WTC11 (cell line): ENCODE data around the gene KCNE1. TPM values are rescaled to one million over a fixed set of nuclear protein-coding genes. Genes with fewer than 3 reads are reported as not detected.

ENCODE experiments used
- ATAC-seq: fragments of 200-7000 bp; cut with Tn5 transposase; 2 replicates; pipeline ENCODE4 v1.10.0; 2021; ENCODE audit warnings: mild to moderate bottlenecking, moderate library complexity
- CTCF ChIA-PET: fragments of 300-600 bp; sonication (Branson Sonifier 250); formaldehyde crosslinking; loops from one replicate; lab custom pipeline; 2021; ENCODE audit warnings: antibody characterized with exemption; lab: Charles Lee
- POLR2A ChIA-PET: fragments of 350-600 bp; sonication (Branson Sonifier 250); formaldehyde crosslinking; loops from one replicate; lab custom pipeline; 2021; ENCODE audit warnings: antibody characterized with exemption; lab: Charles Lee
- DNase-seq: peaks from one replicate; pipeline ENCODE4 v3.0.0; 2021; ENCODE audit warnings: low spot score
- H3K27ac Mint-ChIP-seq: 2 replicates; pipeline ENCODE4 v1.8.0; 2021; ENCODE audit warnings: mixed read lengths
- H3K27me3 Mint-ChIP-seq: 2 replicates; pipeline ENCODE4 v1.8.0; 2021; ENCODE audit warnings: low read depth, mild to moderate bottlenecking, moderate library complexity, mixed read lengths
- H3K36me3 Mint-ChIP-seq: 2 replicates; pipeline ENCODE4 v1.8.0; 2021; ENCODE audit warnings: mixed read lengths
- H3K4me1 Mint-ChIP-seq: 2 replicates; pipeline ENCODE4 v1.8.0; 2022; ENCODE audit warnings: mixed read lengths
- H3K4me3 Mint-ChIP-seq: 2 replicates; pipeline ENCODE4 v1.8.0; 2021; ENCODE audit warnings: mild to moderate bottlenecking, moderate library complexity, mixed read lengths
- H3K9me3 Mint-ChIP-seq: 2 replicates; pipeline ENCODE4 v1.8.0; 2021; ENCODE audit warnings: mixed read lengths
- EMX1 ChIP-seq: fragments of 250-450 bp; sonication (Bioruptor Pico); IDR thresholded peaks from 2 replicates; pipeline ENCODE4 v1.8.0; 2021; ENCODE audit warnings: mild to moderate bottlenecking
- ESRRA ChIP-seq: sonication (generic); formaldehyde crosslinking; IDR thresholded peaks from 2 replicates; pipeline ENCODE4 v1.8.1; 2022; ENCODE audit warnings: mild to moderate bottlenecking, missing genetic modification reagents, borderline replicate concordance
- ETV6 ChIP-seq: sonication (generic); formaldehyde crosslinking; IDR thresholded peaks from 2 replicates; pipeline ENCODE4 v1.8.1; 2022; ENCODE audit warnings: mild to moderate bottlenecking, missing genetic modification reagents
- FOXK1 ChIP-seq: sonication (generic); formaldehyde crosslinking; IDR thresholded peaks from 2 replicates; pipeline ENCODE4 v1.8.0; 2022; ENCODE audit warnings: mild to moderate bottlenecking, moderate library complexity, missing genetic modification reagents
- GRHL2 ChIP-seq: fragments of 250-450 bp; sonication (Bioruptor Pico); IDR thresholded peaks from 2 replicates; pipeline ENCODE4 v1.8.0; 2022; ENCODE audit warnings: mild to moderate bottlenecking, moderate library complexity; ENCODE audit not compliant: insufficient replicate concordance, severe bottlenecking
- IRF1 ChIP-seq: sonication (generic); formaldehyde crosslinking; IDR thresholded peaks from 2 replicates; pipeline ENCODE4 v1.8.0; 2023; ENCODE audit warnings: missing genetic modification reagents
- IRF2 ChIP-seq: sonication (generic); formaldehyde crosslinking; IDR thresholded peaks from 2 replicates; pipeline ENCODE4 v1.8.0; 2022; ENCODE audit warnings: low read depth, missing genetic modification reagents, borderline replicate concordance
- MAX ChIP-seq: sonication (generic); formaldehyde crosslinking; IDR thresholded peaks from 2 replicates; pipeline ENCODE4 v1.8.0; 2022; ENCODE audit warnings: mild to moderate bottlenecking, missing genetic modification reagents
- NFYB ChIP-seq: sonication (generic); formaldehyde crosslinking; conservative IDR thresholded peaks from 2 replicates; pipeline ENCODE4 v1.8.0; 2022; ENCODE audit warnings: low read depth, missing genetic modification reagents
- OVOL2 ChIP-seq: fragments of 250-450 bp; sonication (Bioruptor Pico); IDR thresholded peaks from 2 replicates; pipeline ENCODE4 v1.9.0; 2021; ENCODE audit warnings: mild to moderate bottlenecking, borderline replicate concordance
- RORB ChIP-seq: fragments of 250-450 bp; sonication (Bioruptor Pico); IDR thresholded peaks from 2 replicates; pipeline ENCODE4 v1.9.0; 2021; ENCODE audit warnings: mild to moderate bottlenecking
- SP1 ChIP-seq: sonication (generic); formaldehyde crosslinking; conservative IDR thresholded peaks from 2 replicates; pipeline ENCODE4 v1.8.1; 2022; ENCODE audit warnings: missing genetic modification reagents
- TEAD4 ChIP-seq: sonication (generic); formaldehyde crosslinking; IDR thresholded peaks from 2 replicates; pipeline ENCODE4 v1.8.0; 2022; ENCODE audit warnings: mild to moderate bottlenecking, missing genetic modification reagents
- USF1 ChIP-seq: sonication (generic); formaldehyde crosslinking; IDR thresholded peaks from 2 replicates; pipeline ENCODE4 v1.8.0; 2022; ENCODE audit warnings: mild to moderate bottlenecking, missing genetic modification reagents
- ZBTB21 ChIP-seq: sonication (generic); formaldehyde crosslinking; IDR thresholded peaks from 2 replicates; pipeline ENCODE4 v1.8.1; 2023; ENCODE audit warnings: mild to moderate bottlenecking, missing genetic modification reagents, borderline replicate concordance
- ZNF317 ChIP-seq: sonication (generic); formaldehyde crosslinking; IDR thresholded peaks from 2 replicates; pipeline ENCODE4 v1.8.1; 2023; ENCODE audit warnings: low read depth, mild to moderate bottlenecking, moderate library complexity, missing genetic modification reagents, borderline replicate concordance
- ZNF423 ChIP-seq: fragments of 250-450 bp; sonication (Bioruptor Pico); IDR thresholded peaks from 2 replicates; pipeline ENCODE4 v2.1.2; 2022; ENCODE audit warnings: mild to moderate bottlenecking, moderate library complexity
- total RNA-seq: library from RNA; stranded (reverse); gene quantifications from 3 replicates; pipeline ENCODE4 v1.2.3, GENCODE V29; 2021
- TF ChIP-seq, protein P1 (sequence below): sonication (generic); formaldehyde crosslinking; IDR thresholded peaks from 2 replicates; pipeline ENCODE4 v1.8.0; 2023; ENCODE audit warnings: missing genetic modification reagents, mild to moderate bottlenecking, borderline replicate concordance
- TF ChIP-seq, protein P2 (sequence below): sonication (generic); formaldehyde crosslinking; IDR thresholded peaks from 2 replicates; pipeline ENCODE4 v1.8.1; 2023; ENCODE audit warnings: mild to moderate bottlenecking, missing genetic modification reagents, moderate library complexity
- TF ChIP-seq, protein P3 (sequence below): fragments of 250-450 bp; sonication (Bioruptor Pico); conservative IDR thresholded peaks from 2 replicates; pipeline ENCODE4 v1.9.0; 2021; ENCODE audit warnings: mild to moderate bottlenecking
- TF ChIP-seq, protein P4 (sequence below): sonication (generic); formaldehyde crosslinking; IDR thresholded peaks from 2 replicates; pipeline ENCODE4 v1.8.1; 2023; ENCODE audit warnings: mild to moderate bottlenecking, moderate library complexity, missing genetic modification reagents

Gene KCNE1
- total RNA-seq, 1 experiment from 2014 or later = 0.37 TPM

DNA sequence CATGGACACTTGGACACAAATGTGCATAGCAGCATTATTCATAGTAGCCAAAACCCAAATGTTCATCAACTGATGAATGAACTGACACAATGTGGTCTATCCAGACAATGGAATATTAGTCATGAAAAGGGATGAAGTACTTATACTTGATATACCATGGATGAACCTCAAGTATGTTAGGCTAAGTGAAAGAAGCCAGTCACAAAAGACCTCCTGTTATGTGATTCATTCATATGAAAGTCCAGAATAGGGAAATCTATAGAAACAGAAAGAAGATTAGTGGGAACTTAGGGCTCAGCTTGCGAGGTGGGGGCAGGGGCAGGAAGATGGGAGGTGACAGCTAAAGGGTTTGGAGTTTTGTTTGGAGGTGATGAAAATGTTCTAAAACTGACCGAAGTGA lies 7.4 kb downstream of the KCNE1 start:
- Mint-ChIP-seq H3K36me3 (no peaks in the 10 kb centered on the region), H3K27ac (no peak overlapping the region), H3K27me3 (no peaks in the 10 kb centered on the region; the same call in 1 of the 2 replicates), H3K4me3 (no peak overlapping the region), H3K9me3 (peaks cover under 1% of the 10 kb centered on the region; the same call in 1 of the 2 replicates), H3K4me1 (no peaks in the 10 kb centered on the region)
- DNase-seq (no peak), ATAC-seq (no peak)
- TF ChIP-seq ZNF423 (CRISPR knock-in tag) (no peak), SP1 (no peak), GRHL2 (CRISPR knock-in tag) (no peak), MAX (CRISPR knock-in tag) (no peak), ZNF317 (CRISPR knock-in tag) (no peak)
- ChIA-PET POLR2A (interaction anchor here (0.6 kb wide), 1 partner anchor 761 kb away, joined by 4 read pairs; no protein-coding TSS in a partner anchor), CTCF (no interaction called here)

- CTCF ChIA-PET = interaction anchor here (1.0 to 2.5 kb wide), 3 partner anchors 8 to 128 kb away, joined by 3 to 12 read pairs (median 5); no protein-coding TSS in a partner anchor
Measured at GRCh38 chr21:34502480-34503106, 9.4 kb downstream of the KCNE1 start.

GRCh38 chr21:34501716-34502115 lies 10.3 kb downstream of the KCNE1 start:
- H3K27me3 Mint-ChIP-seq = peaks cover 6% of the 10 kb centered on the region
- peaks cover 26% of the 10 kb centered on the region for H3K9me3 Mint-ChIP-seq
- H3K27ac Mint-ChIP-seq = no peak overlapping the region
- peaks cover 9% of the 10 kb centered on the region; the same call in 1 of the 2 replicates for H3K36me3 Mint-ChIP-seq
- POLR2A ChIA-PET = no interaction called here
- CTCF ChIA-PET = interaction anchor here (1.1 to 2.5 kb wide), 2 partner anchors 9 to 101 kb away, joined by 4 to 12 read pairs; no protein-coding TSS in a partner anchor
- H3K4me3 Mint-ChIP-seq = no peak overlapping the region
- no peak for ATAC-seq
- DNase-seq = no peak
- no peaks in the 10 kb centered on the region for H3K4me1 Mint-ChIP-seq
- TF ChIP-seq ZBTB21 (CRISPR knock-in tag) = no peak
- TF ChIP-seq, protein P1, sequence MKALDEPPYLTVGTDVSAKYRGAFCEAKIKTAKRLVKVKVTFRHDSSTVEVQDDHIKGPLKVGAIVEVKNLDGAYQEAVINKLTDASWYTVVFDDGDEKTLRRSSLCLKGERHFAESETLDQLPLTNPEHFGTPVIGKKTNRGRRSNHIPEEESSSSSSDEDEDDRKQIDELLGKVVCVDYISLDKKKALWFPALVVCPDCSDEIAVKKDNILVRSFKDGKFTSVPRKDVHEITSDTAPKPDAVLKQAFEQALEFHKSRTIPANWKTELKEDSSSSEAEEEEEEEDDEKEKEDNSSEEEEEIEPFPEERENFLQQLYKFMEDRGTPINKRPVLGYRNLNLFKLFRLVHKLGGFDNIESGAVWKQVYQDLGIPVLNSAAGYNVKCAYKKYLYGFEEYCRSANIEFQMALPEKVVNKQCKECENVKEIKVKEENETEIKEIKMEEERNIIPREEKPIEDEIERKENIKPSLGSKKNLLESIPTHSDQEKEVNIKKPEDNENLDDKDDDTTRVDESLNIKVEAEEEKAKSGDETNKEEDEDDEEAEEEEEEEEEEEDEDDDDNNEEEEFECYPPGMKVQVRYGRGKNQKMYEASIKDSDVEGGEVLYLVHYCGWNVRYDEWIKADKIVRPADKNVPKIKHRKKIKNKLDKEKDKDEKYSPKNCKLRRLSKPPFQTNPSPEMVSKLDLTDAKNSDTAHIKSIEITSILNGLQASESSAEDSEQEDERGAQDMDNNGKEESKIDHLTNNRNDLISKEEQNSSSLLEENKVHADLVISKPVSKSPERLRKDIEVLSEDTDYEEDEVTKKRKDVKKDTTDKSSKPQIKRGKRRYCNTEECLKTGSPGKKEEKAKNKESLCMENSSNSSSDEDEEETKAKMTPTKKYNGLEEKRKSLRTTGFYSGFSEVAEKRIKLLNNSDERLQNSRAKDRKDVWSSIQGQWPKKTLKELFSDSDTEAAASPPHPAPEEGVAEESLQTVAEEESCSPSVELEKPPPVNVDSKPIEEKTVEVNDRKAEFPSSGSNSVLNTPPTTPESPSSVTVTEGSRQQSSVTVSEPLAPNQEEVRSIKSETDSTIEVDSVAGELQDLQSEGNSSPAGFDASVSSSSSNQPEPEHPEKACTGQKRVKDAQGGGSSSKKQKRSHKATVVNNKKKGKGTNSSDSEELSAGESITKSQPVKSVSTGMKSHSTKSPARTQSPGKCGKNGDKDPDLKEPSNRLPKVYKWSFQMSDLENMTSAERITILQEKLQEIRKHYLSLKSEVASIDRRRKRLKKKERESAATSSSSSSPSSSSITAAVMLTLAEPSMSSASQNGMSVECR (CRISPR knock-in tag) = no peak
- TF ChIP-seq, protein P2, sequence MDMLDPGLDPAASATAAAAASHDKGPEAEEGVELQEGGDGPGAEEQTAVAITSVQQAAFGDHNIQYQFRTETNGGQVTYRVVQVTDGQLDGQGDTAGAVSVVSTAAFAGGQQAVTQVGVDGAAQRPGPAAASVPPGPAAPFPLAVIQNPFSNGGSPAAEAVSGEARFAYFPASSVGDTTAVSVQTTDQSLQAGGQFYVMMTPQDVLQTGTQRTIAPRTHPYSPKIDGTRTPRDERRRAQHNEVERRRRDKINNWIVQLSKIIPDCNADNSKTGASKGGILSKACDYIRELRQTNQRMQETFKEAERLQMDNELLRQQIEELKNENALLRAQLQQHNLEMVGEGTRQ = no peak
- TF ChIP-seq MAX (CRISPR knock-in tag) = no peak
- TF ChIP-seq ETV6 = no peak
- no peak for TF ChIP-seq USF1 (CRISPR knock-in tag)

More at GRCh38 chr21:34502480-34503106, 9.4 kb downstream of the KCNE1 start:
- no peak overlapping the region for H3K27ac Mint-ChIP-seq
- ATAC-seq (no peak), DNase-seq (no peak)
- peaks cover 5% of the 10 kb centered on the region; the same call in 1 of the 2 replicates for H3K36me3 Mint-ChIP-seq
- H3K27me3 Mint-ChIP-seq = peaks cover 6% of the 10 kb centered on the region
- no peak for TF ChIP-seq OVOL2 (CRISPR knock-in tag)
- TF ChIP-seq EMX1 (CRISPR knock-in tag) = no peak
- TF ChIP-seq GRHL2 (CRISPR knock-in tag) = no peak
- TF ChIP-seq, protein P3, sequence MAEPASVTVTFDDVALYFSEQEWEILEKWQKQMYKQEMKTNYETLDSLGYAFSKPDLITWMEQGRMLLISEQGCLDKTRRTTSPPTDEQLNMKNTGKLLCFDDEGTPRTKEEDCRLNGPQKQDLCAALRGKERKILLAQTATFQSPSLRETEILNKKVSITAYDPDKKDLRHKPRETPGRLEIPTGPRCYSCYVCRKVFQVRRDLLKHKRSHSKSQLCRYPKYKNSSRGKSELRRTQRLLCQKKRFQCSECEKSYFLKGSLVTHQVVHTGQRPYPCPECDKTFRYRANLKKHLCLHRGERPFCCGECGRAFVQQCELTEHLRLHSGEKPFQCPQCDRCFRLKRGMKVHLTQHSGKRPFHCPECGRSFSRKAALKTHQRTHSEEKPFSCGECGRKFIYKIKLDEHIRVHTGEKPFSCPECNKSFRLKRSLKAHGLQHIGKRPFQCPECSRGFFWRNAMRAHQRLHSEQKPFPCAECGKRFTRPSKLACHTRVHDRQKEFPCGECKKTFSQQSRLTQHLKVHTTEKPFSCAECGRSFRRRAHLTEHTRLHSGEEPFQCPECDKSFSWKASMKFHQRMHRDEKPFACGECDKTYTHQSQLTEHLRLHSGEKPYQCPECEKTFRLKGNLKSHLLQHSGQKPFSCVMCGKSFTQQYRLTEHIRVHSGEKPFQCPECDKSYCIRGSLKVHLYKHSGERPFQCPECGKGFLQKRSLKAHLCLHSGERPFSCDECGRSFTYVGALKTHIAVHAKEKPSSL (CRISPR knock-in tag) = no peak
- TF ChIP-seq, protein P4, sequence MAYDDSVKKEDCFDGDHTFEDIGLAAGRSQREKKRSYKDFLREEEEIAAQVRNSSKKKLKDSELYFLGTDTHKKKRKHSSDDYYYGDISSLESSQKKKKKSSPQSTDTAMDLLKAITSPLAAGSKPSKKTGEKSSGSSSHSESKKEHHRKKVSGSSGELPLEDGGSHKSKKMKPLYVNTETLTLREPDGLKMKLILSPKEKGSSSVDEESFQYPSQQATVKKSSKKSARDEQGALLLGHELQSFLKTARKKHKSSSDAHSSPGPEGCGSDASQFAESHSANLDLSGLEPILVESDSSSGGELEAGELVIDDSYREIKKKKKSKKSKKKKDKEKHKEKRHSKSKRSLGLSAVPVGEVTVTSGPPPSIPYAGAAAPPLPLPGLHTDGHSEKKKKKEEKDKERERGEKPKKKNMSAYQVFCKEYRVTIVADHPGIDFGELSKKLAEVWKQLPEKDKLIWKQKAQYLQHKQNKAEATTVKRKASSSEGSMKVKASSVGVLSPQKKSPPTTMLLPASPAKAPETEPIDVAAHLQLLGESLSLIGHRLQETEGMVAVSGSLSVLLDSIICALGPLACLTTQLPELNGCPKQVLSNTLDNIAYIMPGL (CRISPR knock-in tag) = no peak
- no peak for TF ChIP-seq TEAD4 (CRISPR knock-in tag)
- no peak for TF ChIP-seq IRF2 (CRISPR knock-in tag)
- no peak for TF ChIP-seq ESRRA (CRISPR knock-in tag)
- no peak for TF ChIP-seq FOXK1 (CRISPR knock-in tag)
- no peak for TF ChIP-seq NFYB (CRISPR knock-in tag)
- TF ChIP-seq RORB (CRISPR knock-in tag) = no peak
- no peak for TF ChIP-seq IRF1 (CRISPR knock-in tag)
- peaks cover 18% of the 10 kb centered on the region for H3K9me3 Mint-ChIP-seq
- no peaks in the 10 kb centered on the region for H3K4me1 Mint-ChIP-seq
- POLR2A ChIA-PET = no interaction called here
- H3K4me3 Mint-ChIP-seq = no peak overlapping the region
